SU-DHL-6 (cell line): ENCODE data around the gene GTF2IRD1.

Experiments used
- H2AFZ ChIP-seq: fragments of 200-600 bp; sonication (generic); 2 replicates; pipeline ENCODE4 v1.6.1; 2014; ENCODE audit warnings: low read depth, mild to moderate bottlenecking, moderate library complexity, mixed read lengths, antibody characterized with exemption, low read length; ENCODE audit not compliant: severe bottlenecking
- H3F3A ChIP-seq: fragments of 200-600 bp; shearing (Covaris generic); 2 replicates; pipeline ENCODE4 v1.6.0; 2016; ENCODE audit warnings: antibody characterized with exemption, mild to moderate bottlenecking; ENCODE audit not compliant: insufficient read depth
- H3K27ac ChIP-seq: fragments of 200-600 bp; sonication (generic); 2 replicates; pipeline ENCODE4 v1.5.1; 2016; ENCODE audit warnings: low read depth, mild to moderate bottlenecking, low read length, moderate library complexity, mixed read lengths
- H3K27me3 ChIP-seq: fragments of 200-600 bp; sonication (generic), shearing (Covaris generic); 2 replicates; pipeline ENCODE4 v1.6.0; 2014; ENCODE audit warnings: mild to moderate bottlenecking, low read length
- H3K36me3 ChIP-seq: fragments of 200-600 bp; sonication (generic); 2 replicates; pipeline ENCODE4 v1.6.1; 2014; ENCODE audit warnings: mild to moderate bottlenecking, low read length, mixed read lengths
- H3K4me2 ChIP-seq: fragments of 300-600, 200-600 bp; shearing (Covaris generic), sonication (generic); 2 replicates; pipeline ENCODE4 v1.6.0; 2014; ENCODE audit warnings: low read length, low read depth, mild to moderate bottlenecking; ENCODE audit not compliant: poor library complexity, severe bottlenecking
- H3K4me3 ChIP-seq: fragments of 200-600 bp; sonication (generic); 2 replicates; pipeline ENCODE4 v1.5.1; 2014; ENCODE audit warnings: antibody characterized with exemption, low read length, mild to moderate bottlenecking, mixed read lengths; ENCODE audit not compliant: insufficient read depth, poor library complexity, severe bottlenecking
- H3K79me2 ChIP-seq: fragments of 200-600 bp; sonication (generic); 2 replicates; pipeline ENCODE4 v1.6.1; 2014; ENCODE audit warnings: mild to moderate bottlenecking, low read length, moderate library complexity; ENCODE audit not compliant: insufficient read depth
- H3K9ac ChIP-seq: fragments of 200-600 bp; sonication (generic); 2 replicates; pipeline ENCODE4 v1.7.0; 2014; ENCODE audit warnings: mild to moderate bottlenecking, low read length
- H3K9me2 ChIP-seq: fragments of 200-600 bp; sonication (generic); replicated peaks from 2 replicates; pipeline ENCODE4 v1.6.1; 2014; ENCODE audit warnings: low read length; ENCODE audit not compliant: insufficient read depth
- H3K9me3 ChIP-seq: fragments of 200-600 bp; sonication (generic); 2 replicates; pipeline ENCODE4 v1.6.1; 2014; ENCODE audit warnings: low read length, mixed read lengths; ENCODE audit not compliant: insufficient read depth
- H4K20me1 ChIP-seq: fragments of 200-600 bp; sonication (generic); 2 replicates; pipeline ENCODE4 v1.6.1; 2014; ENCODE audit warnings: low read depth, mild to moderate bottlenecking, antibody characterized with exemption, low read length, moderate library complexity, mixed read lengths
- CTCF ChIP-seq: fragments of 200-600 bp; sonication (generic); IDR thresholded peaks from one replicate; pipeline ENCODE4 v1.5.1; 2017; ENCODE audit warnings: antibody characterized with exemption, mild to moderate bottlenecking, low read length, moderate library complexity; ENCODE audit not compliant: insufficient read depth, poor library complexity, severe bottlenecking
- EZH2phosphoT487 ChIP-seq: fragments of 200-600 bp; sonication (generic), shearing (Covaris generic); conservative IDR thresholded peaks from 2 replicates; pipeline ENCODE4 v1.6.1; 2018; ENCODE audit warnings: mild to moderate bottlenecking, antibody characterized with exemption, low read length, moderate library complexity, mixed read lengths

GTF2IRD1 gene

DNA sequence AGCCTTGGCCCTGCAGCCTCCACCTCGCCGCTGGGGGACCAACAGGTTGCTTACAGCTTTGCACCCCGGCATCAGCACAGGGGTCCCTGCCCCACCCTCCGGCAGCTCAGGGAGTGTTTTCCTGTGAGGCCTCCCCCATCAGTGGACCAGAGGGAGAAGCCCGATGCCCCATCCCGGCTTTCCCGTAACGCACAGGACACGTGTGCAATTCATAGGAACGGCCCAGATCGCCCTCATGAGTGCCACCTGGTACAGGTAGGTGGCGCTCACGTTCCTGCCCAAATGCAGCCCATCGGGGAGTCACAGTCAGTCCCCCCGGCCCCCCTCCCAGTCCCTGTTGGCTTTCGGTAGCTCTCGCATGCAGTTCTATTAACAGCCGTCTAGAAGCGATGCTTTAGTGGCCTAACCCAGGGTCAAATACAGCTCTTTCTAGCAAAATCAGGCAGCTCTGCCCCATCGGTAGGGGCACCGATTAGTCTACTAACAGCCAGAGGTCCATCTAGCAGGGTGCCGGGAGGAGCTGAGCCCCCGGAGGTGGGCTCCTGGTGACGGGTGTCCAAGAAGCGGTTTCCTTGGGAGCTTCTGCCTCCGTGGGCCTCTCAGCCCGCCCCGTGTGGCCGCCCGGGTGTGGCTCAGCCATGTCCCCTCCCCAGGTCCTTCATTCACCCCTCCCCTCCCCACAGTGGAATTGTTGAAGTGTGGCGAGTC is 48.4 kb upstream of the GTF2IRD1 start:
- Histone ChIP-seq H3K79me2 (no peaks in the 10 kb centered on the region), H3K4me2 (no peak overlapping the region), H3K36me3 (no peaks in the 10 kb centered on the region), H3K9me2 (no peaks in the 10 kb centered on the region), H3F3A (no peaks in the 10 kb centered on the region), H3K27me3 (no peaks in the 10 kb centered on the region), H4K20me1 (no peaks in the 10 kb centered on the region), H3K27ac (no peak overlapping the region), H3K9me3 (no peaks in the 10 kb centered on the region), H3K9ac (no peak overlapping the region), H2AFZ (no peak overlapping the region), H3K4me3 (no peak overlapping the region)
- no peak for TF ChIP-seq CTCF
- no peak for TF ChIP-seq EZH2phosphoT487

DNA sequence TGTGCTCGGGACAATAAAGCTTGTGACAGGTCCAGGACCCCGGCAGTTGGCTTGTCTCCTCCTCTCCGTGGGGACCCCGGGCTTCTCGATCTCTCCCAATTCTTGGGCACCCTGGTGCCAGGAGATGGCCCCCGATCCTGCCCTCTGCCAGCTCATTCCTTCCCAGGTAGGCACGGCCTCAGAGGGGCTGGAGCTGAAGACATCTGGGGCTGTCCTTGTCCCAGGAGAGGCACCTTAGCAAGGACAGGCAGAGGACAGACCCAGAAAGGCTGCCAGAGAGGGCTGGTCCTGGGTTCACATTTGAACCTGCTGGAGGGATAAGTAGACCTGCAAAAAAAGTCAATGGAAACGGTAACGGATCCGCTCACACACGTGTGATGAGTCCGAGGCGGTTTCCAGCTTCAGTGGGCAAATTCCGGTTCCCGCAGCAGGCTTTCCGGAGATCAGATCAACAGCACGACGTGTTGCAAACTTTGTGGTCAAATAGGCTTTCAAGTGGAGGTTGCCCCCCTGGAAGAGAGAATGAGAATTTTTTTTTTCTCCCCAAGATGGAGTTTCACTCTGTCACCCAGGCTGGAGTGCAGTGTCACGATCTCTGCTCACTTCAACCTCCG is 47.7 kb upstream of the GTF2IRD1 start:
- no peaks in the 10 kb centered on the region for H3K27me3 ChIP-seq
- H3K9me2 ChIP-seq, result no peaks in the 10 kb centered on the region
- H3K4me2 ChIP-seq, result no peak overlapping the region
- H3F3A ChIP-seq, result no peaks in the 10 kb centered on the region
- no peak overlapping the region for H2AFZ ChIP-seq
- no peaks in the 10 kb centered on the region for H3K9me3 ChIP-seq
- no peaks in the 10 kb centered on the region for H3K79me2 ChIP-seq
- TF ChIP-seq CTCF (no peak), EZH2phosphoT487 (no peak)
- H3K27ac ChIP-seq, result no peak overlapping the region
- no peaks in the 10 kb centered on the region for H3K36me3 ChIP-seq
- H3K4me3 ChIP-seq, result no peak overlapping the region
- H3K9ac ChIP-seq, result no peak overlapping the region
- H4K20me1 ChIP-seq, result no peaks in the 10 kb centered on the region

DNA sequence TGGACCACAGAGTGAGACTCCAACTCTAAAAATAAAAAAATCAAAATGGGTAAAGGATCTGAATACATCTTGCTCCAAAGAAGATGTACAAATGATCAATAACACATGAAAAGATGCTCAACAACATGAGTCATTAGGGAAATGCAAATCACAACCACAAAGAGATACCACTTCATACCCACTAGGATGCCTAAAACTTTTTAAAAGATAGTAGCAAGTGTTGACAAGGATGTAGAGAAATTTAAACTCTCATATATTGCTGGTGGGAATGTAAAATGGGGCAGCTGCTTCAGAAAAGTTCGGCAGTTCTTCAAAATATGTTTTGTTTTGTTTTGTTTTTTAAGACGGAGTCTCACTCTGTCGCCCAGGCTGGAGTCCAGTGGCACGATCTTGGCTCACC is 45.7 kb upstream of the GTF2IRD1 start:
- Histone ChIP-seq H4K20me1 (no peaks in the 10 kb centered on the region), H3K9ac (no peak overlapping the region), H3K36me3 (no peaks in the 10 kb centered on the region), H3K9me2 (no peaks in the 10 kb centered on the region), H3K4me2 (no peak overlapping the region), H3K4me3 (no peak overlapping the region), H3K27me3 (no peaks in the 10 kb centered on the region), H3K9me3 (no peaks in the 10 kb centered on the region), H2AFZ (no peak overlapping the region), H3K79me2 (no peaks in the 10 kb centered on the region), H3F3A (no peaks in the 10 kb centered on the region), H3K27ac (no peak overlapping the region)
- TF ChIP-seq EZH2phosphoT487 (no peak), CTCF (no peak)
